Memory B cell (primary cell): ENCODE measurements around the gene ZNF526.

Source experiments
- ATAC-seq: fragments of 150-1000 bp; cut with Tn5 transposase; 2 replicates; pipeline ENCODE4 v1.10.0; 2021; ENCODE audit warnings: low read depth, mild to moderate bottlenecking, moderate library complexity
- DNase-seq, 2 donors: peaks; one replicate each; pipeline ENCODE4 v3.0.0; 2022; ENCODE audit warnings: low spot score in 2 of 2
- H3K27ac Mint-ChIP-seq: one replicate; pipeline ENCODE4 v1.8.0; 2022; ENCODE audit warnings: mild to moderate bottlenecking, moderate library complexity, mixed read lengths
- H3K27me3 Mint-ChIP-seq: one replicate; pipeline ENCODE4 v1.8.0; 2022; ENCODE audit warnings: mixed read lengths
- H3K36me3 Mint-ChIP-seq: one replicate; pipeline ENCODE4 v1.8.0; 2022; ENCODE audit warnings: mild to moderate bottlenecking, mixed read lengths
- H3K4me1 Mint-ChIP-seq: one replicate; pipeline ENCODE4 v1.8.0; 2022; ENCODE audit warnings: mixed read lengths
- H3K4me3 Mint-ChIP-seq: one replicate; pipeline ENCODE4 v1.8.0; 2022; ENCODE audit warnings: mild to moderate bottlenecking, moderate library complexity, mixed read lengths
- H3K9me3 Mint-ChIP-seq: one replicate; pipeline ENCODE4 v1.8.0; 2022; ENCODE audit warnings: mixed read lengths

ZNF526 gene

GRCh38 chr19:42276821-42277220 is 56.7 kb downstream of the ZNF526 start:
- H3K36me3 Mint-ChIP-seq, result peaks cover 10% of the 10 kb centered on the region
- H3K27ac Mint-ChIP-seq, result no peak overlapping the region
- H3K4me1 Mint-ChIP-seq, result peaks cover 34% of the 10 kb centered on the region
- DNase-seq, result no peak
- H3K27me3 Mint-ChIP-seq, result no peaks in the 10 kb centered on the region
- no peaks in the 10 kb centered on the region for H3K9me3 Mint-ChIP-seq
- no peak for ATAC-seq
- no peak overlapping the region for H3K4me3 Mint-ChIP-seq
